Loucy (cell line): ENCODE data around the gene GOLGA7B.

Experiments used
- H2AFZ ChIP-seq: fragments of 200-600 bp; sonication (generic); 2 replicates; pipeline ENCODE4 v1.6.0; 2016; ENCODE audit warnings: antibody characterized with exemption, mild to moderate bottlenecking, low read length, moderate library complexity
- H3F3A ChIP-seq: fragments of 200-600 bp; 2 replicates; pipeline ENCODE4 v1.6.0; 2016; ENCODE audit warnings: antibody characterized with exemption, low read depth, mild to moderate bottlenecking
- H3K27me3 ChIP-seq: fragments of 200-600 bp; sonication (generic); 2 replicates; pipeline ENCODE4 v1.6.1; 2014; ENCODE audit warnings: low read length, mild to moderate bottlenecking; ENCODE audit not compliant: insufficient read depth, poor library complexity, severe bottlenecking
- H3K36me3 ChIP-seq: fragments of 200-600 bp; sonication (generic); 2 replicates; pipeline ENCODE4 v1.6.1; 2016; ENCODE audit warnings: low read length; ENCODE audit not compliant: insufficient read depth
- H3K4me1 ChIP-seq: fragments of 200-600 bp; sonication (generic); 2 replicates; pipeline ENCODE4 v1.5.1; 2014; ENCODE audit warnings: low read length, mild to moderate bottlenecking; ENCODE audit not compliant: insufficient read depth, poor library complexity, severe bottlenecking
- H3K4me2 ChIP-seq: fragments of 200-600 bp; sonication (generic); 2 replicates; pipeline ENCODE4 v1.6.0; 2014; ENCODE audit warnings: antibody characterized with exemption, low read length, low read depth, mild to moderate bottlenecking; ENCODE audit not compliant: poor library complexity, severe bottlenecking
- H3K4me3 ChIP-seq: fragments of 200-600 bp; sonication (generic); 2 replicates; pipeline ENCODE4 v1.5.1; 2014; ENCODE audit warnings: low read length, mild to moderate bottlenecking, mixed read lengths; ENCODE audit not compliant: poor library complexity, severe bottlenecking
- H3K79me2 ChIP-seq: fragments of 200-600 bp; sonication (generic); 2 replicates; pipeline ENCODE4 v1.6.1; 2014; ENCODE audit warnings: low read length; ENCODE audit not compliant: insufficient read depth
- H3K9ac ChIP-seq: fragments of 200-600 bp; sonication (generic); 2 replicates; pipeline ENCODE4 v1.6.0; 2014; ENCODE audit warnings: mild to moderate bottlenecking, low read depth, low read length, moderate library complexity; ENCODE audit not compliant: poor library complexity, severe bottlenecking
- H3K9me2 ChIP-seq: fragments of 200-600 bp; sonication (generic); replicated peaks from 2 replicates; pipeline ENCODE4 v1.6.1; 2016; ENCODE audit warnings: low read depth, low read length, mixed read lengths
- H3K9me3 ChIP-seq: fragments of 200-600 bp; sonication (generic); 2 replicates; pipeline ENCODE4 v1.6.1; 2014; ENCODE audit warnings: mild to moderate bottlenecking, antibody characterized with exemption, low read length, low read depth; ENCODE audit not compliant: insufficient read depth
- H4K20me1 ChIP-seq: fragments of 200-600 bp; sonication (generic); 2 replicates; pipeline ENCODE4 v1.6.0; 2014; ENCODE audit warnings: antibody characterized with exemption, low read length, mild to moderate bottlenecking; ENCODE audit not compliant: insufficient read depth, poor library complexity, severe bottlenecking
- EZH2phosphoT487 ChIP-seq: fragments of 200-600 bp; IDR thresholded peaks from 2 replicates; pipeline ENCODE4 v1.6.1; 2018; ENCODE audit warnings: antibody characterized with exemption, mild to moderate bottlenecking, moderate library complexity, borderline replicate concordance
- TF ChIP-seq, protein P1 (sequence below): fragments of 200-600 bp; sonication (generic); conservative IDR thresholded peaks from 2 replicates; pipeline ENCODE4 v1.5.1; 2014; ENCODE audit warnings: mild to moderate bottlenecking, antibody characterized with exemption, low read length

Gene GOLGA7B

DNA sequence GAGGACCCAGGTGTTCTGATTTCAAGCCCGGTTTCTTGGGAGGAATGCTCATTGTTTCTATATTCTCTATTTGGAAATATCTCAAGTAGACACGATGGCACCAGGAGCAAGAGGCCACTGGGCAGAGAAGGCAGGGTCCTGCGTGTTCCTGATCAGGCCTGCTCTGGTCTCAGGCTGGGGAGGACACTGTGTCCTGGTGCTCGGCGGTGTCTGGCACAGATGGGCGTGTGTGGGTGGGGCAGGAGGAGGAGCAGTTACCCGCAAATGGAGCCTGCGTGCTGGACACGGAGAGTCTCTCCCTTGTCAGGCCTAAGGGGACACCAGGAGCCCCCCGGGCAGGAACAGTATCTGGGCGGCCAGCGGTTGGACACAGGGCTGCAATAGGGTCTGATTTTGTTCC, 25.9 kb upstream of the GOLGA7B start:
- Histone ChIP-seq H3K4me3 (no peak overlapping the region), H3K4me1 (no peaks in the 10 kb centered on the region), H3F3A (no peaks in the 10 kb centered on the region), H3K79me2 (no peaks in the 10 kb centered on the region), H4K20me1 (no peaks in the 10 kb centered on the region), H3K4me2 (no peak overlapping the region), H3K9me2 (no peaks in the 10 kb centered on the region), H2AFZ (no peak overlapping the region), H3K27me3 (no peaks in the 10 kb centered on the region), H3K36me3 (no peaks in the 10 kb centered on the region), H3K9me3 (no peaks in the 10 kb centered on the region), H3K9ac (no peak overlapping the region)
- TF ChIP-seq EZH2phosphoT487, result no peak
- TF ChIP-seq, protein P1, sequence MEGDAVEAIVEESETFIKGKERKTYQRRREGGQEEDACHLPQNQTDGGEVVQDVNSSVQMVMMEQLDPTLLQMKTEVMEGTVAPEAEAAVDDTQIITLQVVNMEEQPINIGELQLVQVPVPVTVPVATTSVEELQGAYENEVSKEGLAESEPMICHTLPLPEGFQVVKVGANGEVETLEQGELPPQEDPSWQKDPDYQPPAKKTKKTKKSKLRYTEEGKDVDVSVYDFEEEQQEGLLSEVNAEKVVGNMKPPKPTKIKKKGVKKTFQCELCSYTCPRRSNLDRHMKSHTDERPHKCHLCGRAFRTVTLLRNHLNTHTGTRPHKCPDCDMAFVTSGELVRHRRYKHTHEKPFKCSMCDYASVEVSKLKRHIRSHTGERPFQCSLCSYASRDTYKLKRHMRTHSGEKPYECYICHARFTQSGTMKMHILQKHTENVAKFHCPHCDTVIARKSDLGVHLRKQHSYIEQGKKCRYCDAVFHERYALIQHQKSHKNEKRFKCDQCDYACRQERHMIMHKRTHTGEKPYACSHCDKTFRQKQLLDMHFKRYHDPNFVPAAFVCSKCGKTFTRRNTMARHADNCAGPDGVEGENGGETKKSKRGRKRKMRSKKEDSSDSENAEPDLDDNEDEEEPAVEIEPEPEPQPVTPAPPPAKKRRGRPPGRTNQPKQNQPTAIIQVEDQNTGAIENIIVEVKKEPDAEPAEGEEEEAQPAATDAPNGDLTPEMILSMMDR, result no peak

DNA sequence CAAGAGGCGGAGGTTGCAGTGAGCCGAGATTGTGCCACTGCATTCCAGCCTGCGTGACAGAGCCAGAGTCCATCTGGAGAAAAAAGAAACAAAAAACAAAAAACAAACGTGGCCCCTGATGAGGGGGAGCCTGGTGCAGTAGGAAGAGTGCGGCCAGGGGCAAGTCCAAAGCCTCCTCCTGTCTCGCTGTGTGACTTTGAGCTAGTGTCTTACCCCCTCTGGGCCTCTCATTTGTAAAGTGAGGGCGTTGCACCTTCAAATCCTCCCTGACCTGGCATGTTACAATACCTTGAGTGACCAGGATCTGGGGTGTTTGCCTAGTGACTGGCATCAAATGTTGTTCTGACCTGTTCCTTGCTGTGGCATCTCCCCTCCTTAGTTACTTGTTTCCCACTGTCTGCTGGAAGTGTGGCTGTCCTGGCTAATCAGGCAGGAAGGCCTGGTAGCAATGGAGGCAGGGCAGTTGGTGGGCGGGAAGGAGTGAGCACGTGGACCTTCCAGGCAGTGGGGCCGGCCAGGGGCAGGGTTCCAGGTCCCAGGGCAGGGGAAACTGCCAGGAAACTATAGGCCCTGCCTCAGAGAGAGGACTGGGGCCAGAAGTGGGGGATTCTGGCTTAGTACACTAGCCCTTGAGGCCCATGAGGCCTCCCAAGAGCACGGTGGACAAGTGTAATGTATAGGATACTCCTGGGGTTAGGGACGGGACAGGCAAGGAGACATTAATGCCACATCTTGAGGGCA, 24.5 kb upstream of the GOLGA7B start:
- no peaks in the 10 kb centered on the region for H3K9me3 ChIP-seq
- H3K4me1 ChIP-seq, result no peaks in the 10 kb centered on the region
- H3K36me3 ChIP-seq, result no peaks in the 10 kb centered on the region
- H3K27me3 ChIP-seq, result no peaks in the 10 kb centered on the region
- H3K9me2 ChIP-seq, result no peaks in the 10 kb centered on the region
- H2AFZ ChIP-seq, result no peak overlapping the region
- no peaks in the 10 kb centered on the region for H3F3A ChIP-seq
- TF ChIP-seq, protein P1, result no peak
- TF ChIP-seq EZH2phosphoT487, result no peak
- H3K9ac ChIP-seq, result no peak overlapping the region
- no peaks in the 10 kb centered on the region for H3K79me2 ChIP-seq
- no peak overlapping the region for H3K4me3 ChIP-seq
- no peak overlapping the region for H3K4me2 ChIP-seq
- no peaks in the 10 kb centered on the region for H4K20me1 ChIP-seq

DNA sequence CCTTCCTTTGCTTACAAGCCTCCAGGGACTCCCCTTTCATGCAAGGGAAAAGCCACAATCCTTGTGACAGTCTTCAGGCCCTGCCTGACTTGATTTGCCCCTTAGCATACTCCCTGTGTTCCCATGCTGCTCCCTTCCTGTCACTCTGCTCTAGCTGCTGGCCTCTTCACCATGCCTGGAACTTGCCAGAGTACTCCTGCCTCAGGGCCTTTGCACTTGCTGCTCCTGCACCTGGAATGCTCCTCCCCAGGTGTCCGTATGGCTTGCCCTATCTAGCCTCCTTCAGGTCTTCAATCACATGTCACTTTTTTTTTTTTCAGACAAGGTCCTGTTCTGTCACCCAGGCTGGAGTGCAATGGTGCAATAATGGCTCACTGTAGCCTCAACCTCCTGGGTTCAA, 22.8 kb upstream of the GOLGA7B start:
- H3F3A ChIP-seq, result no peaks in the 10 kb centered on the region
- no peak for TF ChIP-seq EZH2phosphoT487
- TF ChIP-seq, protein P1, result no peak
- H4K20me1 ChIP-seq, result no peaks in the 10 kb centered on the region
- H3K4me2 ChIP-seq, result no peak overlapping the region
- H3K36me3 ChIP-seq, result no peaks in the 10 kb centered on the region
- H3K79me2 ChIP-seq, result no peaks in the 10 kb centered on the region
- no peaks in the 10 kb centered on the region for H3K4me1 ChIP-seq
- H3K4me3 ChIP-seq, result no peak overlapping the region
- H3K9me2 ChIP-seq, result no peaks in the 10 kb centered on the region
- no peaks in the 10 kb centered on the region for H3K27me3 ChIP-seq
- H3K9me3 ChIP-seq, result no peaks in the 10 kb centered on the region
- H3K9ac ChIP-seq, result no peak overlapping the region
- H2AFZ ChIP-seq, result no peak overlapping the region
